HepG2 (cell line): ENCODE data around the gene TNFRSF18. TPM values are rescaled to one million over a fixed set of nuclear protein-coding genes. Genes with fewer than 3 reads are reported as not detected.

Experiments
- CBFB ChIP-seq: sonication (generic); formaldehyde crosslinking; IDR thresholded peaks from 2 replicates; pipeline ENCODE4 v1.4.0; 2020; ENCODE audit warnings: missing genetic modification reagents
- ELF1 ChIP-seq: sonication (generic); formaldehyde crosslinking; IDR thresholded peaks from 2 replicates; pipeline ENCODE4 v1.4.0; 2020; ENCODE audit warnings: missing genetic modification reagents
- ELF3 ChIP-seq: IDR thresholded peaks from 2 replicates; pipeline ENCODE4 v1.6.1; 2016; ENCODE audit warnings: missing genetic modification reagents, missing compliant biosample characterization
- HOXD1 ChIP-seq: sonication (generic); formaldehyde crosslinking; IDR thresholded peaks from 2 replicates; pipeline ENCODE4 v1.5.0; 2020; ENCODE audit warnings: missing genetic modification reagents
- KLF16 ChIP-seq, 2 experiments: sonication (generic) in 1 of 2; formaldehyde crosslinking in 1 of 2; IDR thresholded peaks; 2 replicates each; pipeline versions ENCODE4 v1.6.1 to v1.8.0; 2016 to 2023; ENCODE audit warnings: missing genetic modification reagents in 2 of 2, missing compliant biosample characterization in 1 of 2
- NCOA2 ChIP-seq: sonication (generic); formaldehyde crosslinking; IDR thresholded peaks from 2 replicates; pipeline ENCODE4 v1.8.0; 2022; ENCODE audit warnings: inconsistent platforms
- PPARG ChIP-seq: conservative IDR thresholded peaks from 2 replicates; pipeline ENCODE4 v1.6.1; 2016; ENCODE audit warnings: missing biosample characterization, missing genetic modification reagents
- RCOR2 ChIP-seq: IDR thresholded peaks from 2 replicates; pipeline ENCODE4 v1.6.1; 2016; ENCODE audit warnings: missing biosample characterization, missing genetic modification reagents
- SETDB1 ChIP-seq: sonication (generic); formaldehyde crosslinking; IDR thresholded peaks from 2 replicates; pipeline ENCODE4 v1.5.1; 2020; ENCODE audit warnings: missing genetic modification reagents, mild to moderate bottlenecking, borderline replicate concordance
- SKIL ChIP-seq: sonication (generic); formaldehyde crosslinking; IDR thresholded peaks from 2 replicates; pipeline ENCODE4 v1.8.0; 2022; ENCODE audit warnings: missing genetic modification reagents, mild to moderate bottlenecking, moderate library complexity, borderline replicate concordance
- SNAI1 ChIP-seq: sonication (generic); formaldehyde crosslinking; IDR thresholded peaks from 2 replicates; pipeline ENCODE4 v1.5.0; 2020; ENCODE audit warnings: mild to moderate bottlenecking, missing genetic modification reagents, borderline replicate concordance
- SP1 ChIP-seq, 2 experiments: fragments of 450-650 bp in 1 of 2; sonication (generic) in 1 of 2; formaldehyde crosslinking in 1 of 2; IDR thresholded peaks; 2 replicates each; pipeline versions ENCODE4 v1.4.0 to v1.6.1; 2016 to 2020; ENCODE audit warnings: missing genetic modification reagents in 1 of 2
- ZBTB7A ChIP-seq: sonication (generic); formaldehyde crosslinking; IDR thresholded peaks from 2 replicates; pipeline ENCODE4 v1.8.0; 2022; ENCODE audit warnings: mild to moderate bottlenecking, missing genetic modification reagents
- ZIK1 ChIP-seq: sonication (generic); formaldehyde crosslinking; IDR thresholded peaks from 2 replicates; pipeline ENCODE4 v1.5.0; 2020; ENCODE audit warnings: mild to moderate bottlenecking, low read depth, missing genetic modification reagents, borderline replicate concordance
- ZKSCAN1 ChIP-seq: fragments of 150-350 bp; IDR thresholded peaks from 2 replicates; pipeline ENCODE4 v1.6.1; 2014; ENCODE audit warnings: low read length
- ZNF207 ChIP-seq: fragments of 450-650 bp; IDR thresholded peaks from 2 replicates; pipeline ENCODE4 v1.6.1; 2016; ENCODE audit warnings: antibody characterized with exemption, borderline replicate concordance
- ZNF343 ChIP-seq: sonication (generic); formaldehyde crosslinking; IDR thresholded peaks from 2 replicates; pipeline ENCODE4 v1.4.0; 2020; ENCODE audit warnings: mild to moderate bottlenecking, missing genetic modification reagents
- ZNF563 ChIP-seq: sonication (generic); formaldehyde crosslinking; IDR thresholded peaks from 2 replicates; pipeline ENCODE4 v1.8.0; 2022; ENCODE audit warnings: mild to moderate bottlenecking, moderate library complexity, missing genetic modification reagents
- ZNF724P ChIP-seq: sonication (generic); formaldehyde crosslinking; IDR thresholded peaks from 2 replicates; pipeline ENCODE4 v1.8.0; 2022; ENCODE audit warnings: missing genetic modification reagents, borderline replicate concordance
- polyA plus RNA-seq, 8 experiments: library from polyadenylated mRNA; depleted of rRNA in 3 of 8; stranded (reverse) in 7 of 8; unstranded in 1 of 8; fragments of >200 nt; fragmentation: Illumina TruSeq in 4 of 8; extraction: Trizol in 4 of 8; gene quantifications; 2 replicates each; pipeline versions ENCODE4 v1.2.1 to v1.2.3, GENCODE V29; 2011 to 2016; ENCODE audit warnings: low read depth in 4 of 8, missing spikeins in 1 of 8, mixed read lengths in 1 of 8; ENCODE audit not compliant: insufficient read depth in 1 of 8
- total RNA-seq, 5 experiments: library from RNA; depleted of rRNA; stranded (reverse); fragments of >200 nt; fragmentation: Illumina TruSeq; extraction: Trizol; gene quantifications; 2 replicates each; pipeline ENCODE4 v1.2.3, GENCODE V29; 2016; ENCODE audit warnings: low read depth in 1 of 5
- TF ChIP-seq, protein P1 (sequence below): sonication (generic); formaldehyde crosslinking; IDR thresholded peaks from 2 replicates; pipeline ENCODE4 v1.5.1; 2020; ENCODE audit warnings: missing genetic modification reagents, mild to moderate bottlenecking, borderline replicate concordance
- TF ChIP-seq, protein P2 (sequence below): sonication (generic); formaldehyde crosslinking; IDR thresholded peaks from 2 replicates; pipeline ENCODE4 v1.8.0; 2022; ENCODE audit warnings: mild to moderate bottlenecking, missing genetic modification reagents, moderate library complexity
- TF ChIP-seq, protein P3 (sequence below): sonication (generic); formaldehyde crosslinking; IDR thresholded peaks from 2 replicates; pipeline ENCODE4 v1.5.1; 2020; ENCODE audit warnings: mild to moderate bottlenecking, moderate library complexity, missing genetic modification reagents

Gene TNFRSF18
- total and polyA plus RNA-seq, 2 of the 13 experiments (the other 11 are each of a cell fraction or from before 2014, with no cell fraction given), result not detected

- TF ChIP-seq ZNF343 (CRISPR knock-in tag) (no peak), NCOA2 (CRISPR knock-in tag) (no peak), ELF3 (CRISPR knock-in tag) (no peak), HOXD1 (CRISPR knock-in tag) (peak; percentile 11; the same call in 1 of the 2 replicates), ZNF724P (0 out of 2 replicates have a peak, but pooled peaks have one; percentile 22), PPARG (CRISPR knock-in tag) (0 out of 2 replicates have a peak, but pooled peaks have one; percentile 12), KLF16 (CRISPR knock-in tag; IDR thresholded peaks at IDR 0.05) (no peak), RCOR2 (no peak), CBFB (CRISPR knock-in tag) (peak; percentile 42; the same call in 1 of the 2 replicates), ZNF207 (no peak), ZKSCAN1 (no peak), ZBTB7A (CRISPR knock-in tag) (no peak), SKIL (CRISPR knock-in tag) (no peak), SETDB1 (CRISPR knock-in tag) (no peak), ELF1 (CRISPR knock-in tag) (no peak; the same call in 1 of the 2 replicates), ZIK1 (CRISPR knock-in tag) (no peak), ZNF563 (CRISPR knock-in tag) (peak; percentile 73; the same call in 1 of the 2 replicates), SNAI1 (CRISPR knock-in tag) (peak; percentile 82; the same call in 1 of the 2 replicates), SP1 (IDR thresholded peaks at IDR 0.05) (no peak), SP1 (CRISPR knock-in tag; IDR thresholded peaks at IDR 0.05) (no peak)
- TF ChIP-seq, protein P1, sequence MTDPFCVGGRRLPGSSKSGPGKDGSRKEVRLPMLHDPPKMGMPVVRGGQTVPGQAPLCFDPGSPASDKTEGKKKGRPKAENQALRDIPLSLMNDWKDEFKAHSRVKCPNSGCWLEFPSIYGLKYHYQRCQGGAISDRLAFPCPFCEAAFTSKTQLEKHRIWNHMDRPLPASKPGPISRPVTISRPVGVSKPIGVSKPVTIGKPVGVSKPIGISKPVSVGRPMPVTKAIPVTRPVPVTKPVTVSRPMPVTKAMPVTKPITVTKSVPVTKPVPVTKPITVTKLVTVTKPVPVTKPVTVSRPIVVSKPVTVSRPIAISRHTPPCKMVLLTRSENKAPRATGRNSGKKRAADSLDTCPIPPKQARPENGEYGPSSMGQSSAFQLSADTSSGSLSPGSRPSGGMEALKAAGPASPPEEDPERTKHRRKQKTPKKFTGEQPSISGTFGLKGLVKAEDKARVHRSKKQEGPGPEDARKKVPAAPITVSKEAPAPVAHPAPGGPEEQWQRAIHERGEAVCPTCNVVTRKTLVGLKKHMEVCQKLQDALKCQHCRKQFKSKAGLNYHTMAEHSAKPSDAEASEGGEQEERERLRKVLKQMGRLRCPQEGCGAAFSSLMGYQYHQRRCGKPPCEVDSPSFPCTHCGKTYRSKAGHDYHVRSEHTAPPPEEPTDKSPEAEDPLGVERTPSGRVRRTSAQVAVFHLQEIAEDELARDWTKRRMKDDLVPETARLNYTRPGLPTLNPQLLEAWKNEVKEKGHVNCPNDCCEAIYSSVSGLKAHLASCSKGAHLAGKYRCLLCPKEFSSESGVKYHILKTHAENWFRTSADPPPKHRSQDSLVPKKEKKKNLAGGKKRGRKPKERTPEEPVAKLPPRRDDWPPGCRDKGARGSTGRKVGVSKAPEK, result no peak
- TF ChIP-seq, protein P2, sequence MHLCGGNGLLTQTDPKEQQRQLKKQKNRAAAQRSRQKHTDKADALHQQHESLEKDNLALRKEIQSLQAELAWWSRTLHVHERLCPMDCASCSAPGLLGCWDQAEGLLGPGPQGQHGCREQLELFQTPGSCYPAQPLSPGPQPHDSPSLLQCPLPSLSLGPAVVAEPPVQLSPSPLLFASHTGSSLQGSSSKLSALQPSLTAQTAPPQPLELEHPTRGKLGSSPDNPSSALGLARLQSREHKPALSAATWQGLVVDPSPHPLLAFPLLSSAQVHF (CRISPR knock-in tag), result no peak
- TF ChIP-seq, protein P3, sequence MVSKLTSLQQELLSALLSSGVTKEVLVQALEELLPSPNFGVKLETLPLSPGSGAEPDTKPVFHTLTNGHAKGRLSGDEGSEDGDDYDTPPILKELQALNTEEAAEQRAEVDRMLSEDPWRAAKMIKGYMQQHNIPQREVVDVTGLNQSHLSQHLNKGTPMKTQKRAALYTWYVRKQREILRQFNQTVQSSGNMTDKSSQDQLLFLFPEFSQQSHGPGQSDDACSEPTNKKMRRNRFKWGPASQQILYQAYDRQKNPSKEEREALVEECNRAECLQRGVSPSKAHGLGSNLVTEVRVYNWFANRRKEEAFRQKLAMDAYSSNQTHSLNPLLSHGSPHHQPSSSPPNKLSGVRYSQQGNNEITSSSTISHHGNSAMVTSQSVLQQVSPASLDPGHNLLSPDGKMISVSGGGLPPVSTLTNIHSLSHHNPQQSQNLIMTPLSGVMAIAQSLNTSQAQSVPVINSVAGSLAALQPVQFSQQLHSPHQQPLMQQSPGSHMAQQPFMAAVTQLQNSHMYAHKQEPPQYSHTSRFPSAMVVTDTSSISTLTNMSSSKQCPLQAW (CRISPR knock-in tag), result peak; percentile 79
Measured at GRCh38 chr1:1164701-1165451, 41.5 kb downstream of the TNFRSF18 start (continued).
